C4-2B (cell line): ENCODE results near the gene STPG3.

Source experiments
- CTCF ChIP-seq: fragments of 450-650 bp; conservative IDR thresholded peaks from 2 replicates; pipeline ENCODE4 v1.5.1; 2017; ENCODE audit warnings: mild to moderate bottlenecking
- ZFX ChIP-seq: fragments of 450-650 bp; IDR thresholded peaks from 2 replicates; pipeline ENCODE4 v1.6.1; 2017

GRCh38 chr9:137263506-137263905 is 12.4 kb downstream of the STPG3 start:
- TF ChIP-seq CTCF (no peak), ZFX (no peak)
